Activated T-helper 9 cell treated with anti-CD3 and anti-CD28 coated beads, Interleukin-2, amount 50 U/mL, for 16 hours (primary cell): ENCODE measurements around the gene PAQR6.
A peak's percentile ranks its signal among the peaks of the same experiment; 100 is the strongest.

Source experiments
- DNase-seq: peaks from one replicate; pipeline ENCODE4 v3.0.0-alpha.2; 2020; ENCODE audit warnings: low read depth

Gene PAQR6

GRCh38 chr1:156262461-156263287 is 14.8 kb upstream of the PAQR6 start:
- no peak for DNase-seq

GRCh38 chr1:156260896-156261295 is 13.0 kb upstream of the PAQR6 start:
- DNase-seq: no peak

GRCh38 chr1:156259805-156260204 is 11.9 kb upstream of the PAQR6 start:
- DNase-seq: no peak

- DNase-seq: no peak
Measured at GRCh38 chr1:156258859-156259258, 11.0 kb upstream of the PAQR6 start.

GRCh38 chr1:156257711-156258110 is 9.9 kb upstream of the PAQR6 start:
- no peak for DNase-seq

- no peak for DNase-seq
Measured at GRCh38 chr1:156253634-156254033, 5.8 kb upstream of the PAQR6 start.

- no peak for DNase-seq
Measured at GRCh38 chr1:156251527-156251926, 3.7 kb upstream of the PAQR6 start.

GRCh38 chr1:156249593-156249992 is 1.7 kb upstream of the PAQR6 start:
- no peak for DNase-seq

- DNase-seq: no peak
Measured at GRCh38 chr1:156248323-156248683, 447 bp upstream of the PAQR6 start.

GRCh38 chr1:156246781-156247459 is 936 bp downstream of the PAQR6 start:
- DNase-seq: no peak

- DNase-seq: no peak
Measured at GRCh38 chr1:156246241-156246780, 1.5 kb downstream of the PAQR6 start.

- DNase-seq: peak; percentile 15
Measured at GRCh38 chr1:156245451-156246232, 2.2 kb downstream of the PAQR6 start.

- no peak for DNase-seq
Measured at GRCh38 chr1:156244712-156245111, 3.1 kb downstream of the PAQR6 start.

- no peak for DNase-seq
Measured at GRCh38 chr1:156244126-156244525, 3.7 kb downstream of the PAQR6 start.

GRCh38 chr1:156242738-156243137 is 5.1 kb downstream of the PAQR6 start:
- DNase-seq: no peak

GRCh38 chr1:156241926-156242325 is 5.9 kb downstream of the PAQR6 start, which contains the start of gene BGLAP:
Gene BGLAP (plus strand): TSS chr1:156242184. CDS start chr1:156242232, 48 bp downstream.
- DNase-seq: no peak

GRCh38 chr1:156241311-156241811 is 6.5 kb downstream of the PAQR6 start:
- DNase-seq: no peak

- no peak for DNase-seq
Measured at GRCh38 chr1:156238248-156238647, 9.6 kb downstream of the PAQR6 start.

- DNase-seq: no peak
Measured at GRCh38 chr1:156236164-156236563, 11.7 kb downstream of the PAQR6 start.

GRCh38 chr1:156233426-156234127 is 14.3 kb downstream of the PAQR6 start:
- no peak for DNase-seq

- DNase-seq: no peak
Measured at GRCh38 chr1:156232201-156232894, 15.5 kb downstream of the PAQR6 start.
